ENCODE measurements around the gene RBMS3. TPM values are rescaled to one million over a fixed set of nuclear protein-coding genes. Genes with fewer than 3 reads are reported as not detected.

The RBMS3 gene
- total and polyA plus RNA-seq, 4 donors = 26.8 to 203 (median 94.8) TPM

DNA sequence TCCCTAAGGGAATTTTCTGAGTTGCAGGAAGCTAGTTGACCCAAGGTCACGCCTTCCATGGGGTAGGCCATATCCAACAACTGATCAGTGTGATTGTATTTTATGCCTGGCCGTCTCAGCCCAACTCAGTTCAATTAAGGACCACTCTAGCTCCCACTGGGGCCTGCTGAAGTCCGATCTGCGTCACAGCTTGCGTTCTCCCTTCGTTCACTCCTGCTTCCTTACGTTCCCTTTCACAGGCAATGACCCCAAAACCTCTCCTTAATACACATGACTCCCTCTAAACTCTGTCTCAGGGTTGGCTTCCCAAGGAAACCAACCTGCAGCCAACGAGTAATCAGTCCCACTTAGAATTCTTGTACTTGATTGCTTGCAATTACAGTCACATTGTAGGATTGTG, 428.0 kb downstream of the RBMS3 start:
- H3K4me3 ChIP-seq (ENCODE audit: low read length in 2 of 2) = no peak overlapping the region
- peaks cover 0 to 2% of the 10 kb centered on the region in 2 donors for H3K4me1 ChIP-seq (ENCODE audit: control insufficient read depth in 1 of 2, insufficient read depth in 2 of 2, low read length in 2 of 2)
- no peaks in the 10 kb centered on the region for H3K27me3 ChIP-seq (ENCODE audit: control insufficient read depth in 1 of 2, insufficient read depth in 2 of 2, low read length in 1 of 2)
- WGBS, 2 donors = 95 to 96% methylated on average over 8 of the region's 8 CpGs
- DNase-seq = no peak
- H3K27ac ChIP-seq (ENCODE audit: low read depth in 1 of 2, low read length in 2 of 2) = no peak overlapping the region
- H3K9me3 ChIP-seq (ENCODE audit: control insufficient read depth, low read length) = no peaks in the 10 kb centered on the region
- ATAC-seq (ENCODE audit: low FRiP score) = peak; percentile 32
- intact Hi-C loops (cut with DNase I) = no loop called here
- no peaks in the 10 kb centered on the region for H3K36me3 ChIP-seq (ENCODE audit: control insufficient read depth in 1 of 2, insufficient read depth in 2 of 2, low read length in 1 of 2)

GRCh38 chr3:29711255-29711771, 430.4 kb downstream of the RBMS3 start:
- ATAC-seq (ENCODE audit: low FRiP score) = peak; percentile 67
- WGBS, 2 donors = 45 to 66% methylated on average over 3 of the region's 3 CpGs
- intact Hi-C loops (cut with DNase I) = no loop called here

GRCh38 chr3:29716213-29716612, 435.3 kb downstream of the RBMS3 start:
- 95 to 98% methylated on average over 2 of the region's 2 CpGs for WGBS, 2 donors
- H3K36me3 ChIP-seq (ENCODE audit: control insufficient read depth in 1 of 2, insufficient read depth in 2 of 2, low read length in 1 of 2) = no peaks in the 10 kb centered on the region
- no peak overlapping the region for H3K27ac ChIP-seq (ENCODE audit: low read depth in 1 of 2, low read length in 2 of 2)
- DNase-seq = no peak
- H3K27me3 ChIP-seq (ENCODE audit: control insufficient read depth in 1 of 2, insufficient read depth in 2 of 2, low read length in 1 of 2) = no peaks in the 10 kb centered on the region
- no peak overlapping the region for H3K4me3 ChIP-seq (ENCODE audit: low read length in 2 of 2)
- no peaks in the 10 kb centered on the region for H3K9me3 ChIP-seq (ENCODE audit: control insufficient read depth, low read length)
- peaks cover 0 to 4% of the 10 kb centered on the region in 2 donors for H3K4me1 ChIP-seq (ENCODE audit: control insufficient read depth in 1 of 2, insufficient read depth in 2 of 2, low read length in 2 of 2)
- no peak for ATAC-seq (ENCODE audit: low FRiP score)
- intact Hi-C loops (cut with DNase I) = no loop called here

More at GRCh38 chr3:29711255-29711771, 430.4 kb downstream of the RBMS3 start:
- Histone ChIP-seq H3K4me3 (ENCODE audit: low read length in 2 of 2) (no peak overlapping the region), H3K27me3 (ENCODE audit: control insufficient read depth in 1 of 2, insufficient read depth in 2 of 2, low read length in 1 of 2) (no peaks in the 10 kb centered on the region), H3K27ac (ENCODE audit: low read depth in 1 of 2, low read length in 2 of 2) (no peak overlapping the region), H3K36me3 (ENCODE audit: control insufficient read depth in 1 of 2, insufficient read depth in 2 of 2, low read length in 1 of 2) (no peaks in the 10 kb centered on the region), H3K4me1 (ENCODE audit: control insufficient read depth in 1 of 2, insufficient read depth in 2 of 2, low read length in 2 of 2) (peaks cover 0 to 2% of the 10 kb centered on the region in 2 donors), H3K9me3 (ENCODE audit: control insufficient read depth, low read length) (no peaks in the 10 kb centered on the region)
- no peak for DNase-seq

DNA sequence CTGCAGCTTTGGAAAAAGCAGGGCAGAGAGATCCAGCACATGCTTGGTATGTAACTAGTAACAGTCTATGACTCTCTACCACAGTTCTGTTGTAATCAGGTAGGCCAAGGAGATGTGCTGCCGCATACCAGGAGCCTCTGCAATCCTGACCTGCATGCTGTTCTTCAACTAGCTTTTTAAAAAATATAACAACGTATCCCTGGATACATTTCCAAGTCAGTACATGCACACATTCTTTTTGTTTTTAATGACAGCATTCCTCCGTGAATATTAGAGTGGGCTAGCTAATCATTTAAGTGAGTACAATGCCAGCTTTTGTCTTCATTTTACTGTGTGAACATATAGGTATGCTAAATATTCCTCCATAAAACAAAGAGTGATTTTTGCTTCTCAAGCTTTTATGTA, 437.8 kb downstream of the RBMS3 start:
- H3K27ac ChIP-seq (ENCODE audit: low read depth in 1 of 2, low read length in 2 of 2) = no peak overlapping the region
- ATAC-seq (ENCODE audit: low FRiP score) = no peak
- no peaks in the 10 kb centered on the region for H3K9me3 ChIP-seq (ENCODE audit: control insufficient read depth, low read length)
- WGBS, 2 donors = 44% methylated on average over 3 of the region's 3 CpGs
- no peak for DNase-seq
- H3K4me3 ChIP-seq (ENCODE audit: low read length in 2 of 2) = no peak overlapping the region
- intact Hi-C loops (cut with DNase I) = no loop called here
- H3K36me3 ChIP-seq (ENCODE audit: control insufficient read depth in 1 of 2, insufficient read depth in 2 of 2, low read length in 1 of 2) = no peaks in the 10 kb centered on the region
- no peaks in the 10 kb centered on the region for H3K27me3 ChIP-seq (ENCODE audit: control insufficient read depth in 1 of 2, insufficient read depth in 2 of 2, low read length in 1 of 2)
- peaks cover 2 to 3% of the 10 kb centered on the region in 2 donors for H3K4me1 ChIP-seq (ENCODE audit: control insufficient read depth in 1 of 2, insufficient read depth in 2 of 2, low read length in 2 of 2)

GRCh38 chr3:29720665-29721064, 439.8 kb downstream of the RBMS3 start:
- no peak for ATAC-seq (ENCODE audit: low FRiP score)
- Histone ChIP-seq H3K27me3 (ENCODE audit: control insufficient read depth in 1 of 2, insufficient read depth in 2 of 2, low read length in 1 of 2) (no peaks in the 10 kb centered on the region), H3K4me1 (ENCODE audit: control insufficient read depth in 1 of 2, insufficient read depth in 2 of 2, low read length in 2 of 2) (peaks cover 2 to 3% of the 10 kb centered on the region in 2 donors), H3K36me3 (ENCODE audit: control insufficient read depth in 1 of 2, insufficient read depth in 2 of 2, low read length in 1 of 2) (no peaks in the 10 kb centered on the region), H3K9me3 (ENCODE audit: control insufficient read depth, low read length) (no peaks in the 10 kb centered on the region), H3K4me3 (ENCODE audit: low read length in 2 of 2) (no peak overlapping the region), H3K27ac (ENCODE audit: low read depth in 1 of 2, low read length in 2 of 2) (no peak overlapping the region)
- WGBS, 2 donors = 87 to 91% methylated on average over 3 of the region's 3 CpGs
- DNase-seq = no peak
- intact Hi-C loops (cut with DNase I) = no loop called here

- Histone ChIP-seq H3K9me3 (ENCODE audit: control insufficient read depth, low read length) (no peaks in the 10 kb centered on the region), H3K4me1 (ENCODE audit: control insufficient read depth in 1 of 2, insufficient read depth in 2 of 2, low read length in 2 of 2) (peaks cover 2 to 3% of the 10 kb centered on the region in 2 donors), H3K4me3 (ENCODE audit: low read length in 2 of 2) (no peak overlapping the region), H3K27ac (ENCODE audit: low read depth in 1 of 2, low read length in 2 of 2) (no peak overlapping the region), H3K27me3 (ENCODE audit: control insufficient read depth in 1 of 2, insufficient read depth in 2 of 2, low read length in 1 of 2) (no peaks in the 10 kb centered on the region), H3K36me3 (ENCODE audit: control insufficient read depth in 1 of 2, insufficient read depth in 2 of 2, low read length in 1 of 2) (no peaks in the 10 kb centered on the region)
- WGBS, 2 donors = 85 to 90% methylated on average over 2 of the region's 2 CpGs
- no peak for DNase-seq
- intact Hi-C loops (cut with DNase I) = no loop called here
- ATAC-seq (ENCODE audit: low FRiP score) = no peak
Observed at GRCh38 chr3:29721789-29722188, 440.9 kb downstream of the RBMS3 start.

DNA sequence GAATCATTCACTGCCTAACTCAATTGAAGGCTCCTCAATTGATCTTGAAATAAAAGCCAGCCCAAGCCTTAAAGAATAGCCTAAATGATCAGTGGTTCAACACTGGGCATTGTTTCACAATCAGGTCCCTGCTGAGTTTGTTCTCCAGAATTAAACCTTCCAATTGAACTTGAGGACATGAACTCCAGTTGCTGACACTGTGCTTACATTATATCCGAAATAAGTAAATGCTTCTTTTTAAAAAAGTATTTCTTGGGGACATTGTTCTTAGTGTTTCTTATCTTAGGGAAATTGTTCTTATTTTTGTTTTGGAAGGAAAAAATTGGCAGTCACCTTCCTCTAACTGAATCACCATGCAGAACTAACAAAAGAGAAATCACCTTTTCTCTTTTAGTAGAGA, 450.2 kb downstream of the RBMS3 start:
- DNase-seq = no peak
- H3K4me3 ChIP-seq (ENCODE audit: low read length in 2 of 2) = no peak overlapping the region
- no peaks in the 10 kb centered on the region for H3K27me3 ChIP-seq (ENCODE audit: control insufficient read depth in 1 of 2, insufficient read depth in 2 of 2, low read length in 1 of 2)
- peaks cover 0 to 5% of the 10 kb centered on the region in 2 donors for H3K4me1 ChIP-seq (ENCODE audit: control insufficient read depth in 1 of 2, insufficient read depth in 2 of 2, low read length in 2 of 2)
- H3K27ac ChIP-seq (ENCODE audit: low read depth in 1 of 2, low read length in 2 of 2) = peak overlapping the region in 1 of 2 donors; percentile 43
- intact Hi-C loops (cut with DNase I) = no loop called here
- no peak for ATAC-seq (ENCODE audit: low FRiP score)
- no peaks in the 10 kb centered on the region for H3K36me3 ChIP-seq (ENCODE audit: control insufficient read depth in 1 of 2, insufficient read depth in 2 of 2, low read length in 1 of 2)
- H3K9me3 ChIP-seq (ENCODE audit: control insufficient read depth, low read length) = no peaks in the 10 kb centered on the region
- WGBS, 2 donors = 0 to 8% methylated on average over 1 of the region's 1 CpG

GRCh38 chr3:29741231-29741630, 460.4 kb downstream of the RBMS3 start:
- Histone ChIP-seq H3K4me1 (ENCODE audit: control insufficient read depth in 1 of 2, insufficient read depth in 2 of 2, low read length in 2 of 2) (peaks cover 2 to 9% of the 10 kb centered on the region in 2 donors), H3K36me3 (ENCODE audit: control insufficient read depth in 1 of 2, insufficient read depth in 2 of 2, low read length in 1 of 2) (no peaks in the 10 kb centered on the region), H3K9me3 (ENCODE audit: control insufficient read depth, low read length) (no peaks in the 10 kb centered on the region), H3K27ac (ENCODE audit: low read depth in 1 of 2, low read length in 2 of 2) (no peak overlapping the region), H3K4me3 (ENCODE audit: low read length in 2 of 2) (no peak overlapping the region), H3K27me3 (ENCODE audit: control insufficient read depth in 1 of 2, insufficient read depth in 2 of 2, low read length in 1 of 2) (no peaks in the 10 kb centered on the region)
- 85 to 96% methylated on average over 1 of the region's 1 CpG for WGBS, 2 donors
- ATAC-seq (ENCODE audit: low FRiP score) (no peak), DNase-seq (no peak)
- intact Hi-C loops (cut with DNase I) = loop anchor here in 1 of 2 donors (5.0 kb wide), 1 partner anchor 39 kb away; no protein-coding TSS in a partner anchor

GRCh38 chr3:29745232-29745870, 464.5 kb downstream of the RBMS3 start:
- intact Hi-C loops (cut with DNase I) = no loop called here
- DNase-seq (no peak), ATAC-seq (ENCODE audit: low FRiP score) (no peak)
- no peak overlapping the region for H3K27ac ChIP-seq (ENCODE audit: low read depth in 1 of 2, low read length in 2 of 2)
- no peak overlapping the region for H3K4me3 ChIP-seq (ENCODE audit: low read length in 2 of 2)
- H3K36me3 ChIP-seq (ENCODE audit: control insufficient read depth in 1 of 2, insufficient read depth in 2 of 2, low read length in 1 of 2) = no peaks in the 10 kb centered on the region
- no peaks in the 10 kb centered on the region for H3K9me3 ChIP-seq (ENCODE audit: control insufficient read depth, low read length)
- H3K27me3 ChIP-seq (ENCODE audit: control insufficient read depth in 1 of 2, insufficient read depth in 2 of 2, low read length in 1 of 2) = no peaks in the 10 kb centered on the region
- H3K4me1 ChIP-seq (ENCODE audit: control insufficient read depth in 1 of 2, insufficient read depth in 2 of 2, low read length in 2 of 2) = peaks cover 2 to 20% of the 10 kb centered on the region in 2 donors
- 87 to 89% methylated on average over 4 of the region's 4 CpGs for WGBS, 2 donors
